ENCODE data around the gene FNDC1.

Gene FNDC1

GRCh38 chr6:159299566-159299965, 130.4 kb downstream of the FNDC1 start:
- no peak overlapping the region for H3K23ac ChIP-seq (ENCODE audit: low read length)
- no peaks in the 10 kb centered on the region for H3K36me3 ChIP-seq (ENCODE audit: control insufficient read depth, insufficient read depth, low read length)
- H3K9ac ChIP-seq (ENCODE audit: low read length) = no peak overlapping the region
- no peak overlapping the region for H3K4me3 ChIP-seq (ENCODE audit: low read length)
- no peaks in the 10 kb centered on the region for H3K79me2 ChIP-seq (ENCODE audit: control insufficient read depth, insufficient read depth, low read length)
- H3K4ac ChIP-seq (ENCODE audit: low read depth, low read length) = no peak overlapping the region
- H2BK120ac ChIP-seq (ENCODE audit: low read depth, low read length) = no peak overlapping the region
- WGBS (ENCODE audit: extremely low coverage, insufficient coverage, low lambda C conversion rate) = no CpG with 5 or more reads among the region's 2 CpGs
- H3K27me3 ChIP-seq (ENCODE audit: insufficient read depth, low read length, poor library complexity) = no peaks in the 10 kb centered on the region
- H3K79me1 ChIP-seq (ENCODE audit: low read length) = no peaks in the 10 kb centered on the region
- H2BK5ac ChIP-seq (ENCODE audit: low read length) = no peak overlapping the region
- no peaks in the 10 kb centered on the region for H3K4me1 ChIP-seq (ENCODE audit: control insufficient read depth, low read depth, low read length)
- H2BK15ac ChIP-seq (replicated peaks; ENCODE audit: low read depth) = no peak overlapping the region
- no peak for DNase-seq
- H3K56ac ChIP-seq (ENCODE audit: low read length) = no peak overlapping the region
- no peak overlapping the region for H3K27ac ChIP-seq (ENCODE audit: low read depth, low read length)
- H4K8ac ChIP-seq (ENCODE audit: low read depth, low read length) = no peak overlapping the region
- no peak overlapping the region for H3K4me2 ChIP-seq (ENCODE audit: low read length)
- H2AK5ac ChIP-seq (ENCODE audit: low read length) = no peak overlapping the region
- H3K18ac ChIP-seq (ENCODE audit: low read length) = no peak overlapping the region
- H4K5ac ChIP-seq (ENCODE audit: low read length) = no peak overlapping the region

GRCh38 chr6:159301277-159301676, 132.1 kb downstream of the FNDC1 start:
- Histone ChIP-seq H4K8ac (ENCODE audit: low read depth, low read length) (no peak overlapping the region), H3K79me1 (ENCODE audit: low read length) (no peaks in the 10 kb centered on the region), H2BK15ac (replicated peaks; ENCODE audit: low read depth) (no peak overlapping the region), H2BK5ac (ENCODE audit: low read length) (no peak overlapping the region), H3K4me1 (ENCODE audit: control insufficient read depth, low read depth, low read length) (no peaks in the 10 kb centered on the region), H3K27ac (ENCODE audit: low read depth, low read length) (no peak overlapping the region), H3K9ac (ENCODE audit: low read length) (no peak overlapping the region), H3K4me2 (ENCODE audit: low read length) (no peak overlapping the region), H2BK120ac (ENCODE audit: low read depth, low read length) (no peak overlapping the region), H3K4me3 (ENCODE audit: low read length) (no peak overlapping the region), H3K79me2 (ENCODE audit: control insufficient read depth, insufficient read depth, low read length) (no peaks in the 10 kb centered on the region), H3K56ac (ENCODE audit: low read length) (no peak overlapping the region), H3K18ac (ENCODE audit: low read length) (no peak overlapping the region), H4K5ac (ENCODE audit: low read length) (no peak overlapping the region), H2AK5ac (ENCODE audit: low read length) (no peak overlapping the region), H3K23ac (ENCODE audit: low read length) (no peak overlapping the region), H3K36me3 (ENCODE audit: control insufficient read depth, insufficient read depth, low read length) (no peaks in the 10 kb centered on the region), H3K4ac (ENCODE audit: low read depth, low read length) (no peak overlapping the region), H3K27me3 (ENCODE audit: insufficient read depth, low read length, poor library complexity) (no peaks in the 10 kb centered on the region)
- no peak for DNase-seq
- no CpG with 5 or more reads among the region's 5 CpGs for WGBS (ENCODE audit: extremely low coverage, insufficient coverage, low lambda C conversion rate)

GRCh38 chr6:159301810-159302593, 132.8 kb downstream of the FNDC1 start:
- H2BK15ac ChIP-seq (replicated peaks; ENCODE audit: low read depth) = no peak overlapping the region
- no peak overlapping the region for H2BK120ac ChIP-seq (ENCODE audit: low read depth, low read length)
- no peak overlapping the region for H3K4ac ChIP-seq (ENCODE audit: low read depth, low read length)
- H3K79me1 ChIP-seq (ENCODE audit: low read length) = no peaks in the 10 kb centered on the region
- H3K18ac ChIP-seq (ENCODE audit: low read length) = no peak overlapping the region
- H4K8ac ChIP-seq (ENCODE audit: low read depth, low read length) = no peak overlapping the region
- no peaks in the 10 kb centered on the region for H3K4me1 ChIP-seq (ENCODE audit: control insufficient read depth, low read depth, low read length)
- DNase-seq = no peak
- H3K9ac ChIP-seq (ENCODE audit: low read length) = no peak overlapping the region
- H4K5ac ChIP-seq (ENCODE audit: low read length) = no peak overlapping the region
- H3K4me3 ChIP-seq (ENCODE audit: low read length) = no peak overlapping the region
- H3K79me2 ChIP-seq (ENCODE audit: control insufficient read depth, insufficient read depth, low read length) = no peaks in the 10 kb centered on the region
- H2BK5ac ChIP-seq (ENCODE audit: low read length) = no peak overlapping the region
- H3K27ac ChIP-seq (ENCODE audit: low read depth, low read length) = no peak overlapping the region
- H2AK5ac ChIP-seq (ENCODE audit: low read length) = no peak overlapping the region
- WGBS (ENCODE audit: extremely low coverage, insufficient coverage, low lambda C conversion rate) = no CpG with 5 or more reads among the region's 7 CpGs
- no peak overlapping the region for H3K23ac ChIP-seq (ENCODE audit: low read length)
- no peaks in the 10 kb centered on the region for H3K36me3 ChIP-seq (ENCODE audit: control insufficient read depth, insufficient read depth, low read length)
- no peaks in the 10 kb centered on the region for H3K27me3 ChIP-seq (ENCODE audit: insufficient read depth, low read length, poor library complexity)
- no peak overlapping the region for H3K4me2 ChIP-seq (ENCODE audit: low read length)
- no peak overlapping the region for H3K56ac ChIP-seq (ENCODE audit: low read length)

GRCh38 chr6:159302594-159302992, 133.4 kb downstream of the FNDC1 start:
- Histone ChIP-seq H2AK5ac (ENCODE audit: low read length) (no peak overlapping the region), H4K5ac (ENCODE audit: low read length) (no peak overlapping the region), H4K8ac (ENCODE audit: low read depth, low read length) (no peak overlapping the region), H3K27me3 (ENCODE audit: insufficient read depth, low read length, poor library complexity) (no peaks in the 10 kb centered on the region), H3K27ac (ENCODE audit: low read depth, low read length) (no peak overlapping the region), H3K79me1 (ENCODE audit: low read length) (no peaks in the 10 kb centered on the region), H3K4me1 (ENCODE audit: control insufficient read depth, low read depth, low read length) (no peaks in the 10 kb centered on the region), H3K18ac (ENCODE audit: low read length) (no peak overlapping the region), H2BK5ac (ENCODE audit: low read length) (no peak overlapping the region), H3K9ac (ENCODE audit: low read length) (no peak overlapping the region), H3K4me2 (ENCODE audit: low read length) (no peak overlapping the region), H2BK15ac (replicated peaks; ENCODE audit: low read depth) (no peak overlapping the region), H3K56ac (ENCODE audit: low read length) (no peak overlapping the region), H2BK120ac (ENCODE audit: low read depth, low read length) (no peak overlapping the region), H3K79me2 (ENCODE audit: control insufficient read depth, insufficient read depth, low read length) (no peaks in the 10 kb centered on the region), H3K4ac (ENCODE audit: low read depth, low read length) (no peak overlapping the region), H3K36me3 (ENCODE audit: control insufficient read depth, insufficient read depth, low read length) (no peaks in the 10 kb centered on the region), H3K23ac (ENCODE audit: low read length) (no peak overlapping the region), H3K4me3 (ENCODE audit: low read length) (no peak overlapping the region)
- WGBS (ENCODE audit: extremely low coverage, insufficient coverage, low lambda C conversion rate) = no CpG with 5 or more reads among the region's 5 CpGs
- DNase-seq = no peak

GRCh38 chr6:159303159-159303558, 134.0 kb downstream of the FNDC1 start:
- no peaks in the 10 kb centered on the region for H3K36me3 ChIP-seq (ENCODE audit: control insufficient read depth, insufficient read depth, low read length)
- no peak overlapping the region for H3K23ac ChIP-seq (ENCODE audit: low read length)
- H3K27ac ChIP-seq (ENCODE audit: low read depth, low read length) = no peak overlapping the region

GRCh38 chr6:159303784-159304183, 134.6 kb downstream of the FNDC1 start:
- Histone ChIP-seq H3K4me2 (ENCODE audit: low read length) (no peak overlapping the region), H3K4me1 (ENCODE audit: control insufficient read depth, low read depth, low read length) (no peaks in the 10 kb centered on the region), H2BK5ac (ENCODE audit: low read length) (no peak overlapping the region), H3K79me1 (ENCODE audit: low read length) (no peaks in the 10 kb centered on the region), H2AK5ac (ENCODE audit: low read length) (no peak overlapping the region), H3K27me3 (ENCODE audit: insufficient read depth, low read length, poor library complexity) (no peaks in the 10 kb centered on the region), H3K36me3 (ENCODE audit: control insufficient read depth, insufficient read depth, low read length) (no peaks in the 10 kb centered on the region), H3K56ac (ENCODE audit: low read length) (no peak overlapping the region), H3K23ac (ENCODE audit: low read length) (no peak overlapping the region), H3K4me3 (ENCODE audit: low read length) (no peak overlapping the region), H4K5ac (ENCODE audit: low read length) (no peak overlapping the region), H3K4ac (ENCODE audit: low read depth, low read length) (no peak overlapping the region), H2BK15ac (replicated peaks; ENCODE audit: low read depth) (no peak overlapping the region), H4K8ac (ENCODE audit: low read depth, low read length) (no peak overlapping the region), H3K27ac (ENCODE audit: low read depth, low read length) (no peak overlapping the region), H2BK120ac (ENCODE audit: low read depth, low read length) (no peak overlapping the region), H3K79me2 (ENCODE audit: control insufficient read depth, insufficient read depth, low read length) (no peaks in the 10 kb centered on the region), H3K18ac (ENCODE audit: low read length) (no peak overlapping the region), H3K9ac (ENCODE audit: low read length) (no peak overlapping the region)
- no peak for DNase-seq
- no CpG with 5 or more reads among the region's 6 CpGs for WGBS (ENCODE audit: extremely low coverage, insufficient coverage, low lambda C conversion rate)

More at GRCh38 chr6:159303159-159303558, 134.0 kb downstream of the FNDC1 start:
- H4K5ac ChIP-seq (ENCODE audit: low read length) = no peak overlapping the region
- no peak overlapping the region for H3K18ac ChIP-seq (ENCODE audit: low read length)
- H3K4me2 ChIP-seq (ENCODE audit: low read length) = no peak overlapping the region
- H4K8ac ChIP-seq (ENCODE audit: low read depth, low read length) = no peak overlapping the region
- no peak for DNase-seq
- H3K4ac ChIP-seq (ENCODE audit: low read depth, low read length) = no peak overlapping the region
- H2BK15ac ChIP-seq (replicated peaks; ENCODE audit: low read depth) = no peak overlapping the region
- no peak overlapping the region for H3K9ac ChIP-seq (ENCODE audit: low read length)
- no peaks in the 10 kb centered on the region for H3K27me3 ChIP-seq (ENCODE audit: insufficient read depth, low read length, poor library complexity)
- H2BK120ac ChIP-seq (ENCODE audit: low read depth, low read length) = no peak overlapping the region
- WGBS (ENCODE audit: extremely low coverage, insufficient coverage, low lambda C conversion rate) = no CpG with 5 or more reads among the region's 2 CpGs
- no peak overlapping the region for H2BK5ac ChIP-seq (ENCODE audit: low read length)
- H3K79me1 ChIP-seq (ENCODE audit: low read length) = no peaks in the 10 kb centered on the region
- no peaks in the 10 kb centered on the region for H3K79me2 ChIP-seq (ENCODE audit: control insufficient read depth, insufficient read depth, low read length)
- H3K56ac ChIP-seq (ENCODE audit: low read length) = no peak overlapping the region
- H2AK5ac ChIP-seq (ENCODE audit: low read length) = no peak overlapping the region
- H3K4me3 ChIP-seq (ENCODE audit: low read length) = no peak overlapping the region
- H3K4me1 ChIP-seq (ENCODE audit: control insufficient read depth, low read depth, low read length) = no peaks in the 10 kb centered on the region

All from mesendoderm (in vitro differentiated cells).